GM12878 (cell line): ENCODE results near the gene TXNDC9. TPM values are rescaled to one million over a fixed set of nuclear protein-coding genes. Genes with fewer than 3 reads are reported as not detected.

Experiments
- ATAC-seq: fragments of 200-7000 bp; cut with Tn5 transposase; 3 replicates; pipeline ENCODE4 v1.9.1; 2020; ENCODE audit warnings: mild to moderate bottlenecking, moderate library complexity
- BruUV-seq: library from RNA; stranded (reverse); fragments of 400-500 nt; replicated peaks from 2 replicates; lab custom pipeline; 2021; lab: Mats Ljungman, UMichigan
- CTCF ChIA-PET: fragments of 300-600 bp; sonication (Branson Sonifier 250); formaldehyde crosslinking; extraction: SDS; loops from one replicate; lab custom pipeline; 2021; ENCODE audit warnings: inconsistent platforms; lab: Yijun Ruan, JAX
- POLR2A ChIA-PET: fragments of 350-600 bp; formaldehyde crosslinking; extraction: SDS; loops from one replicate; lab custom pipeline; 2021; ENCODE audit warnings: inconsistent platforms; lab: Charles Lee
- RAD21 ChIA-PET: fragments of 300-600 bp; sonication (Branson Sonifier 250); formaldehyde crosslinking; loops from one replicate; lab custom pipeline; 2023; ENCODE audit warnings: antibody characterized with exemption; ENCODE audit not compliant: unreplicated experiment; lab: Charles Lee
- SMC1A ChIA-PET: fragments of 300-600 bp; sonication (Branson Sonifier 250); formaldehyde crosslinking; loops from one replicate; lab custom pipeline; 2023; ENCODE audit not compliant: unreplicated experiment, uncharacterized antibody; lab: Charles Lee
- DNase-seq: peaks from one replicate; pipeline ENCODE4 v3.0.0-alpha.2; 2011; ENCODE audit warnings: low read depth, low spot score
- FAIRE-seq: peaks from 3 replicates; lab custom pipeline; 2011; peaks lifted over from hg19 to GRCh38; lab: Jason Lieb, UNC
- H2AFZ ChIP-seq: 2 replicates; pipeline ENCODE4 v1.6.0; 2011; ENCODE audit warnings: low read depth, low read length, control low read depth; ENCODE audit not compliant: control insufficient read depth
- H3K27ac ChIP-seq: 2 replicates; pipeline ENCODE4 v1.5.1; 2011; ENCODE audit warnings: control low read depth; ENCODE audit not compliant: control insufficient read depth, insufficient read depth
- H3K27me3 ChIP-seq, 2 experiments: replicated peaks in 1 of 2; 2 replicates each; pipeline versions ENCODE4 v1.6.0 to v1.6.1; 2011; ENCODE audit warnings: low read length in 1 of 2; ENCODE audit not compliant: control insufficient read depth in 2 of 2, insufficient read depth in 2 of 2
- H3K36me3 ChIP-seq, 2 experiments: 2 replicates each; pipeline ENCODE4 v1.5.1; 2011; ENCODE audit warnings: low read length in 1 of 2; ENCODE audit not compliant: control insufficient read depth in 2 of 2, insufficient read depth in 2 of 2
- H3K4me1 ChIP-seq: 2 replicates; pipeline ENCODE4 v1.6.1; 2011; ENCODE audit warnings: mild to moderate bottlenecking, low read length, moderate library complexity, mixed read lengths; ENCODE audit not compliant: control insufficient read depth, insufficient read depth
- H3K4me2 ChIP-seq: 2 replicates; pipeline ENCODE4 v1.6.0; 2011; ENCODE audit warnings: control low read depth; ENCODE audit not compliant: control insufficient read depth, insufficient read depth
- H3K4me3 ChIP-seq: fragments of 200-600 bp; sonication (generic); 2 replicates; pipeline ENCODE4 v1.5.1; 2016
- H3K79me2 ChIP-seq: 2 replicates; pipeline ENCODE4 v1.6.0; 2011; ENCODE audit warnings: low read length; ENCODE audit not compliant: control insufficient read depth, insufficient read depth
- H3K9ac ChIP-seq: 2 replicates; pipeline ENCODE4 v1.8.0; 2011; ENCODE audit warnings: low read length, control low read depth, mixed read lengths; ENCODE audit not compliant: control insufficient read depth, insufficient read depth
- H3K9me3 ChIP-seq: replicated peaks from 3 replicates; pipeline ENCODE4 v1.5.1; 2011; ENCODE audit warnings: mild to moderate bottlenecking, low read length; ENCODE audit not compliant: control insufficient read depth, insufficient read depth
- H4K20me1 ChIP-seq: 2 replicates; pipeline ENCODE4 v1.6.0; 2011; ENCODE audit not compliant: control insufficient read depth, insufficient read depth
- BRCA1 ChIP-seq: IDR thresholded peaks from 2 replicates; pipeline ENCODE4 v1.6.1; 2011; ENCODE audit warnings: low read depth, low read length, improper control_type of control experiment
- CEBPB ChIP-seq, 2 experiments: fragments of 150-350 bp in 1 of 2; IDR thresholded peaks; 2 replicates each; pipeline ENCODE4 v1.6.1; 2012 to 2014; ENCODE audit warnings: low read depth in 2 of 2, low read length in 2 of 2, borderline replicate concordance in 1 of 2, inconsistent platforms in 1 of 2
- CREM ChIP-seq: IDR thresholded peaks from 2 replicates; pipeline ENCODE4 v1.6.1; 2014; ENCODE audit warnings: antibody characterized with exemption, low read depth
- MTA2 ChIP-seq: fragments of 450-650 bp; IDR thresholded peaks from 2 replicates; pipeline ENCODE4 v1.6.1; 2016; ENCODE audit warnings: low read depth, mild to moderate bottlenecking, moderate library complexity
- POLR2AphosphoS2 ChIP-seq: IDR thresholded peaks from 2 replicates; pipeline ENCODE4 v1.6.1; 2011; ENCODE audit warnings: low read depth, mild to moderate bottlenecking, low read length, improper control_type of control experiment, moderate library complexity
- POU2F2 ChIP-seq: IDR thresholded peaks from 3 replicates; pipeline ENCODE4 v1.6.1; 2011; ENCODE audit warnings: low read depth, mild to moderate bottlenecking, low read length, borderline replicate concordance
- RB1 ChIP-seq: fragments of 450-650 bp; formaldehyde crosslinking; IDR thresholded peaks from 2 replicates; pipeline ENCODE4 v1.6.1; 2017; ENCODE audit warnings: mild to moderate bottlenecking, borderline replicate concordance
- SMAD1 ChIP-seq: fragments of 450-650 bp; IDR thresholded peaks from 2 replicates; pipeline ENCODE4 v1.6.1; 2018; ENCODE audit warnings: mild to moderate bottlenecking, low read depth; ENCODE audit not compliant: partially characterized antibody
- SRF ChIP-seq, 2 experiments: IDR thresholded peaks; 2 replicates each; pipeline ENCODE4 v1.6.1; 2011; ENCODE audit warnings: low read depth in 2 of 2, low read length in 2 of 2, mild to moderate bottlenecking in 1 of 2, moderate library complexity in 1 of 2
- TCF12 ChIP-seq: IDR thresholded peaks from 2 replicates; pipeline ENCODE4 v1.6.1; 2011; ENCODE audit warnings: low read depth, mild to moderate bottlenecking, low read length
- ZNF24 ChIP-seq: fragments of 450-650 bp; IDR thresholded peaks from 2 replicates; pipeline ENCODE4 v1.6.1; 2017; ENCODE audit warnings: antibody characterized with exemption, mild to moderate bottlenecking
- WGBS: methylation state at CpG from one replicate; pipeline ENCODE4 v1.1.6; 2016; ENCODE audit warnings: low lambda C conversion rate; ENCODE audit not compliant: insufficient replicate concordance, insufficient coverage; ENCODE audit errors: missing lambda C conversion rate; 5-methylcytosine and 5-hydroxymethylcytosine counted together
- in situ Hi-C: fragments of 300-500 bp; cut with MboI; formaldehyde crosslinking; loops from 9 replicates; pipeline ENCODE4 v1.14.3; 2018; ENCODE audit warnings: mixed read lengths
- intact Hi-C: fragments of 100-400 bp; cut with micrococcal nuclease; formaldehyde crosslinking; loops from one replicate; pipeline ENCODE4 v1.14.2; 2022; ENCODE audit not compliant: unreplicated experiment
- polyA plus RNA-seq, 11 experiments: library from polyadenylated mRNA; depleted of rRNA in 4 of 11; unstranded in 6 of 11; stranded (reverse) in 5 of 11; fragments of >200 nt; fragmentation: Nextera tagmentation in 4 of 11; fragmentation: Illumina TruSeq in 1 of 11; extraction: Ambion mirVana in 4 of 11; extraction: Trizol in 1 of 11; gene quantifications; 1 replicate in 1 of 11; 2 replicates in 10 of 11; pipeline versions ENCODE4 v1.2.1 to v1.2.3, GENCODE V29; 2011 to 2016; ENCODE audit warnings: inconsistent platforms in 2 of 11, missing spikeins in 2 of 11, low read depth in 1 of 11
- total RNA-seq, 4 experiments: library from RNA; depleted of rRNA in 3 of 4; stranded (reverse); fragments of >200 nt in 3 of 4; fragmentation: Illumina TruSeq in 1 of 4; extraction: Trizol in 1 of 4; gene quantifications; 2 replicates each; pipeline versions ENCODE4 v1.2.1 to v1.2.3, GENCODE V29; 2013 to 2021
- TF ChIP-seq, protein P1 (sequence below): IDR thresholded peaks from 2 replicates; pipeline ENCODE4 v1.6.1; 2012; ENCODE audit warnings: low read length, inconsistent platforms
- TF ChIP-seq, protein P2 (sequence below): fragments of 450-650 bp; IDR thresholded peaks from 2 replicates; pipeline ENCODE4 v1.6.1; 2014; ENCODE audit warnings: mild to moderate bottlenecking

The TXNDC9 gene
- total and polyA plus RNA-seq, 10 of the 15 experiments (the other 5 are each of a cell fraction or from before 2014, with no cell fraction given): 27.0 to 170 (median 50.9) TPM

DNA sequence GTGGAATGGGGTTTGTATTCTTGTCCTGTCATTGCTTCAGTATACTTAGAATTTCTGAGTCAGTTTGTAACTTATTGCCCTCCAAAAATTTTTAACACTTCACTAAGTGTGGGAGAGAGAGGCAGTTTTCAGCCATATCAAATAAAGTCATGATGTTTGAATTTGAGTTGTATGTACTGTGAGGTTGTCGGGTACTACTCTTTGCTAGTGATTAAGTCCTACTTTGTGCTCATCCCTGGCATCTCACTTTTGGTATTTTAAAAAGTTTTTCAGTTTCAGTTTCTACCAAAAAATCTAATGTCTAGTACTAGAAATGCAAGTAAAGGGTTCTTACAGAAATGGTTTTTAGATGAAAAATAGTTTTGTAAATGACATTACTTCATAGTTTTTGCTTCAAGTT, 41.7 kb upstream of the TXNDC9 start:
- H3K27ac ChIP-seq: no peak overlapping the region
- POLR2A ChIA-PET: no interaction called here
- CTCF ChIA-PET: no interaction called here
- H3K9me3 ChIP-seq: no peaks in the 10 kb centered on the region
- H3K4me2 ChIP-seq: no peak overlapping the region
- H3K79me2 ChIP-seq: no peaks in the 10 kb centered on the region
- peaks cover 3 to 14% of the 10 kb centered on the region in 2 experiments for H3K36me3 ChIP-seq
- RAD21 ChIA-PET: no interaction called here
- no peak for DNase-seq
- in situ Hi-C loops (no loop called here), intact Hi-C loops (no loop called here)
- no peak overlapping the region for H3K4me3 ChIP-seq
- no TSS peak for BruUV-seq
- no peak overlapping the region for H2AFZ ChIP-seq
- peak; percentile 56 for ATAC-seq
- no peaks in the 10 kb centered on the region for H4K20me1 ChIP-seq
- WGBS: 5% methylated on average over 1 of the region's 1 CpG
- no peak overlapping the region for H3K9ac ChIP-seq
- FAIRE-seq: peak; percentile 44
- H3K4me1 ChIP-seq: 0 out of 2 replicates have a peak, but pooled peaks cover 4% of the 10 kb centered on the region
- H3K27me3 ChIP-seq: no peaks in the 10 kb centered on the region
- TF ChIP-seq POLR2AphosphoS2: no peak
- no peak for TF ChIP-seq TCF12
- no peak for TF ChIP-seq SMAD1
- no peak for TF ChIP-seq RB1
- no peak for TF ChIP-seq CEBPB (IDR thresholded peaks at IDR 0.05; ENCODE audit: borderline replicate concordance in 1 of 2, low read depth in 2 of 2, low read length in 2 of 2)
- no peak for TF ChIP-seq CREM
- no peak for TF ChIP-seq POU2F2
- TF ChIP-seq BRCA1: no peak
- TF ChIP-seq ZNF24: no peak
- TF ChIP-seq MTA2: no peak
- TF ChIP-seq, protein P1, sequence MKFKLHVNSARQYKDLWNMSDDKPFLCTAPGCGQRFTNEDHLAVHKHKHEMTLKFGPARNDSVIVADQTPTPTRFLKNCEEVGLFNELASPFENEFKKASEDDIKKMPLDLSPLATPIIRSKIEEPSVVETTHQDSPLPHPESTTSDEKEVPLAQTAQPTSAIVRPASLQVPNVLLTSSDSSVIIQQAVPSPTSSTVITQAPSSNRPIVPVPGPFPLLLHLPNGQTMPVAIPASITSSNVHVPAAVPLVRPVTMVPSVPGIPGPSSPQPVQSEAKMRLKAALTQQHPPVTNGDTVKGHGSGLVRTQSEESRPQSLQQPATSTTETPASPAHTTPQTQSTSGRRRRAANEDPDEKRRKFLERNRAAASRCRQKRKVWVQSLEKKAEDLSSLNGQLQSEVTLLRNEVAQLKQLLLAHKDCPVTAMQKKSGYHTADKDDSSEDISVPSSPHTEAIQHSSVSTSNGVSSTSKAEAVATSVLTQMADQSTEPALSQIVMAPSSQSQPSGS: no peak
- TF ChIP-seq SRF (IDR thresholded peaks at IDR 0.05; ENCODE audit: low read depth in 2 of 2, low read length in 2 of 2): no peak
- TF ChIP-seq, protein P2, sequence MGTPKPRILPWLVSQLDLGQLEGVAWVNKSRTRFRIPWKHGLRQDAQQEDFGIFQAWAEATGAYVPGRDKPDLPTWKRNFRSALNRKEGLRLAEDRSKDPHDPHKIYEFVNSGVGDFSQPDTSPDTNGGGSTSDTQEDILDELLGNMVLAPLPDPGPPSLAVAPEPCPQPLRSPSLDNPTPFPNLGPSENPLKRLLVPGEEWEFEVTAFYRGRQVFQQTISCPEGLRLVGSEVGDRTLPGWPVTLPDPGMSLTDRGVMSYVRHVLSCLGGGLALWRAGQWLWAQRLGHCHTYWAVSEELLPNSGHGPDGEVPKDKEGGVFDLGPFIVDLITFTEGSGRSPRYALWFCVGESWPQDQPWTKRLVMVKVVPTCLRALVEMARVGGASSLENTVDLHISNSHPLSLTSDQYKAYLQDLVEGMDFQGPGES: no peak
- SMC1A ChIA-PET: interaction anchor here (1.2 to 1.6 kb wide), 4 partner anchors 12 to 30 kb away, joined by 3 to 5 read pairs (median 4); no protein-coding TSS in a partner anchor
